Fibroblast of upper back skin (primary cell): Measurements from ENCODE around the gene ERVH48-1.
"Not testable (repeated sequence)": the region's sequence is repeated elsewhere in the genome, so short reads cannot be mapped to it uniquely, and the experiment has no call there.

ENCODE experiments used
- DNase-seq: peaks from one replicate; pipeline ENCODE4 v3.0.0-alpha.2; 2013

ERVH48-1 gene

DNA sequence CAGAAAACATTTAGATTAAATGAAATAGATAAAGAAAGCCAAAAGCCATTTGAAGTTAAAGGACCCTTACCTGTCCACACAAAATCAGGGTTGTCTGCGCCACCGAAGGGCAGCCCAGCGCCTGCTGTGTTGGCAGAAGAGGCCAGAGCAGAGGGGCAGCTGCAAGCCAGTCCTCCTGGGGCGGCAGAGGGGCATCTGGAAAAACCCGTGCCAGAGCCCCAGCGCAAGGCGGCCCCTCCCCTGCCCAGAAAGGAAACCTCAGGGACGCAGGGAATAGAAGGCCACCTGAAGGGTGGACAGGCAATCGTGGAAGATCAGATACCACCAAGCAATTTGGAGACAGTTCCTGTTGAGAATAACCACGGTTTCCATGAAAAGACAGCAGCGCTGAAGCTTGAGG lies 21.6 kb downstream of the ERVH48-1 start:
- no peak for DNase-seq

DNA sequence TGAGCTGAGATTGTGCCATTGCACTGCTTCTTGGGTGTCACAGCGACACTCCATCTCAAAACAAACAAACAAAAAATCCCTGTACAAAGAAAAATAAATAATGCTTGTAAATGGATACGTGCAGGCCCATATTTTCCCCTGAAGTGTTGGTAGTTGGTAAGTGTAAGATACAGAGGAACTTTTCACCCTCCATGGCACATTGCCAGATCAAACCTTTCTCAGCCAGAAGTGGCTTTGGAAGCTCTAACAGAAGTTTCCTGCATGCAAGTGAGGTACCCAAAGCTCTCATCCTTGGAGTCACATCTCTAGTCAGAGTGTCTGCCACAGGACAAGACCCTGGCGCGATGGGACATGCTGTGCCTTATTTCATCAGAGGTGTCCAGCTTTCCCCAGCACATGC lies 25.0 kb downstream of the ERVH48-1 start:
- DNase-seq = no peak

DNA sequence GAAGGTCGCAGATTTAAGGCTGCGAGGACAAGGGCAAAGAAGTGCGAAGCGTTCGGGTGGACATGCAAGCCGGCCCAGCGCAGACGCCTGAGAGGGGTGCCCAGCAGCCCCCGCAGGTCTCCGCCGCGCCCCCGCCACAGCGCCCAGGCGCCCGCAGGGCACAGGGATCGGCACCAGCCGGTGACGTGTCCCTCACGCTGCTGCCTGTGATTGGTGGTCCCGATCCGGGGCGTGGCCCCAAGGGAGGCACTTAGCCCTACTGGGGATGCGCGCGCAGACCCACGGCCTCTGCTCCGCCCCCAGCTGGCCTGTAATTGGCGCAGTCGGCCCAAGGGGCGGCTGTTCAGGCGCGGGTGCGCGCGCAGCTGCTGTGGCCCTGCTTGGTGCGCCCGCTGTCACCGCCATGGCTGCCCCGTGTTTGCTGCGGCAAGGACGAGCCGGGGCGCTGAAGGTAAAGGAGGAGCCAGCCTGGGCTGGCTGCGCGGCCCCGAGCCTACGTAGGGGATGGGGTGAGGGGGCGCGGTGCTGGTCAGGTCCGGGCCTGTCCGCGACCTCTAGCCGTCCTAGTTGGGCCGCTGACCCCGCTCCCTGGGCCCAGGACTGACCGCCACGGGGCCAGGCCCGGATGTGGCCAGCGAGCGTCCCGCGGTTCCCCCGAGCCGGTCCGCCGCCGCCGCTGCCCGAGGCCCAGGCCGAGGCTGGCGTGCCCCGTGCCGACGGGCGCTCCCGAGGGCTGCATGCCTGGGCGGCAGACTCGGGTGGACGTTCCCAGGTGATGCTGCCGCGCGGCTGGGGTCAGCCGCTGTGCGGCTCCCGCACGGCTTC lies 32.3 kb downstream of the ERVH48-1 start, which contains the start of gene NDUFV3:
Gene NDUFV3 (plus strand): TSS at position 379 of the 825 bp plus-strand sequence. CDS start 25 bp downstream, at position 404.
- DNase-seq = peak; percentile 98

DNA sequence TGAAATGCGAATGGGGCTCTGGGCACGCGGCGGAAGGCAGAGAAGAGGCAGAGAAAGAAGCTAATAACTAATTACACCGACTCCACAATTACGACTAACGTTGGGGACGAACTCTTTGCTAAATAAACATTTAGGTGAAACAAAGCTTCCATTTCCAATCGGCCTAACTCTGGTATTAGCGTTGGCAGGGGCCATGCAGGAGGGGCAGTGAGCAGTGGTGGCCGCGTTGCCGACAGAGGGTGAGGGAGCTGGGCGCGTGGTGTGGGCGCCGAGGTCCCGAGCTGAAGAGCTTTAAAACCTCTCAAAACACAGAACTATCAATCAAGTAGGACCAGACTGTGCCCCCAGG lies 32.9 kb downstream of the ERVH48-1 start:
- DNase-seq = no peak

DNA sequence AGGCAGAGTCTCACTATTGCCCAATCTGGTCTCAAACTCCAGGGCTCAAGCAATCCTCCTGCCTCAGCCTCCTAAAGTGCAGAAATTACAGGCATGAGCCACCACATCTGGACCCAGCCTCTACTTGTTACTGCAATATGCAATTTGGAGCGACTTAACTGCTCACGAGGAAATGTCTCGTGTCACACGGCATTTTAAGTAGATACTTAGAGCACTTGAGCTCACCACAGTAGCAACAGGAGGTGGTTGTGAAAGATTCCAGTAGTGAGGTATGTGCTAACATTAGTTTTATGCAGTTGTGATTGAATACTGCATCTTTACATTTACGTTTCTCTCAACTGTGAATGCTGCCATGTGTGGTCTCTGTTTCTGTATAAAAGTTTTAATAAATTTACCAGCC lies 38.1 kb downstream of the ERVH48-1 start:
- DNase-seq = no peak

DNA sequence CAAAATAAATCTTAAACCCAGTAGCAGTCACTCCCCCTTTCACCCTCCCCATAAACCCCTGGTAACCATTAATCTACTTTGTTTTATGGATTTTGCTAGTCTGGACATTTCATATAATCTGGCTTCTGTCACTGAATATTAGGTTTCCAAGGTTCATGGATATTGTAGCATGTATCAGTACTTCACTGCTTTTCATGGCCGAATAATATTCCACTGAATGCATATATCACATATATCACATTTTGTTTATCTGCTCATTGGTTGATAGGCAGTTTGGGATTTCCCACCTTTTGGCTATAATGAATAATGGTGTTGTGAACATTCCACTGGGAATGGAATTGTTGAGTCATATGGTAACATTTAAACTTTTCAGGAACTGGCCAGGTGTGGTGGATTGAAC lies 41.5 kb downstream of the ERVH48-1 start:
- no peak for DNase-seq

DNA sequence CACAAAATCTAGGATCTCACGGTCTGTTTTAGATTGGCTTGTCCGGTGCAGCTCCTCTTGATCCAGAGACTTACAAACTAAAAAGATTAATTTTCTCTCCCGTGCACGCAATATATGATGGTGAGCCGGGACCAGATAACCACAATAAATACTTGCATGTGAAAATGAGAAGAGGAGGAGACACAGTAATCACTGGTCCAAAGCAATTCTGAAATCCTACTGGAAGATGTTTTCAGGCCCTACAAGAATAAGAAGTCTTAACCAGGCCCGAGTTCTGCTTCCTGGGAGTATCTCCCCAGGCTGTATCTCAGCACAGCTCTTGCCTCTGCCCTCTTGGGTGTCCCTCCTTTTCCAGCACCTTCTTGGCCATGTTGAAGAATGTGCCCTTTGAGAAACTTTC lies 45.1 kb downstream of the ERVH48-1 start:
- no peak for DNase-seq

DNA sequence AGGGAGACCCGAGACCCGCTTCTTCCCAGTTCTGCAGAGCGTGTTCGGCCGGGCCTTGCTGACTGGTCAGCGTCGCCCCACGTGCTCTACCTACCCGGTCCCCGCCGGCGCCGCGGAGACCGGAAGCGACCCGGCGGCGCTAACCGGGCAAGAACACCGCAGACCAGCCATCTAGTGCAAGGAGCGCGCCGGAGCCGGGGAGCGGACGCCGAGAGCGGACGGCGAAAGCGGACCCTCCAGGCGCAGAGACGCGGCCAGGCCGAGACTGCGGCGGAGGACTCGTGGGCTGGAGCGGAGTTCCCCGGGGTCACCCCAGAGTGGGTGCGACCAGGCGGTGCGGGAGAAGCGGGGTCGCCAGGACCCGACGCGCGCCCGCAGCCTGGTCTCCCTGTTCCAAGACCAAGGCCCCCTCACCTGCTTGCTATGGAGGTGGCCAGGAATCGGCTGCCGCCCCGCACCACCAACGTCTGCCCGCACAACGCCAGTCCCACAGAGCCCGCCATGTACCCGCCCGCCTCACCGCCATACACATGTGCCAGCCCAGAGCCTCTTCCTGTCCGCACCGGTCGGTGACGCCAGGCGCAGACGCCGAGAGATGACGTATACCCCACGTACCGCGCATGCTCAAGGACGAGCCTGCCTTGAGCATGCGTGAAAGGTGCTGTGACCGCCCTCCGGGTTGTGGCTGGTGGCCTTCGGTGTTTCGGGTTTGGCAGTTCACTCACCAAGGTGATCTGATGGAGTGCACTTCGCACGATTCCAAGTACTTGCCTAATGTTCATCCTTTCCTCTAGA lies 46.2 kb downstream of the ERVH48-1 start, which contains the start of gene WDR4:
Gene WDR4 (minus strand): TSS at position 547 of the 795 bp plus-strand sequence. CDS start 44 bp downstream, at position 503.
- peak; percentile 97 for DNase-seq

DNA sequence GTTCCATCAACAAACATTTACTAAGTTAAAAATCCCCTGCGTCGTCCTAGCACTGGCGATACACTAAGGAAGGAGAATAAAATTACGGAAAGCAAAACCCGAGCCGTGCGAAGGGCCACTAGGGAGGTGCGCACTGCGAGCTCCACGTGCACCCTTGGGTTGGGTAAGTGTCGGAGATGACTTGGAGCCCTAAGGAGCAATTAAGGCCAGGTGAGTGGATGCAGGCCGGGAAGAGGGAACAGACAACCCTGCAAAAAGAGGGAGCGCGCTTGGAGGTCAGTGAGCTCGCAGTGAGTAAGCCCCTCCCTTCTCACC lies 46.8 kb downstream of the ERVH48-1 start:
- no peak for DNase-seq

DNA sequence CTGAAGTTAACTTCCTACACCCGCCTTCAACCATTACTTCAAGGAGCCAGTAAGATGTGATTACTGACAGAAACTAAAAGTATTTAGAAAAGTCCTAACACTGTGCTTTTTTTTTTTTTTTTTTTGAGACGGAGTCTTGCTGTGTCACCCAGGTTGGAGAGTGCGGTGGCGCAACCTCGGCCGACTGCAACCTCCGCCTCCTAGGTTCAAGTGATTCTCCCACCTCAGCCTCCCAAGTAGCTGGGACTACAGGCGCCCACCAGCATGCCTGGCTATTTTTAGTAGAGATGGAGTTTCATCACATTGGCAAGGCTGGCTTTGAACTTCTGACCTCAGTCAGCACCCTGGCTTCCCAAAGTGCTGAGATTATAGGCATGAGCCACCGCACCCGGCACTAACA lies 49.6 kb downstream of the ERVH48-1 start:
- DNase-seq = not testable (repeated sequence)

DNA sequence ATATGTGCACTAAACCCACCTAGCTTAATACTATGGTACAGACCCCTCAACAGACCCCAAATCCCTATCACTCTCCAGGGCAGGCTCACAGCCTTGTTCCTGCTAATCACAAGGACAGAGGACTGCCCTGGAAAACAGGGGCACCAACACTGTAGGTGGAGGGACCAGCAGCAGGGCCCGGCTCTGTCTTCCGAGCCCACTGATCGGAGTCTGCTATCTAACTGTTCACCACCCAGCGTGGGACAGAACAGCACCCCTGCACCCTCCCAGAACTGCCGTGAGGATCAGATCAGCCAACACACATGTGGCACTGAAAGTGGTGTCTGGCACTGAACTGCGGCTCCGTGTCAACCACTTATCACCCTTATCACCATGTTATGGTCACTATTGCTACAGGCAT lies 52.3 kb downstream of the ERVH48-1 start:
- no peak for DNase-seq

DNA sequence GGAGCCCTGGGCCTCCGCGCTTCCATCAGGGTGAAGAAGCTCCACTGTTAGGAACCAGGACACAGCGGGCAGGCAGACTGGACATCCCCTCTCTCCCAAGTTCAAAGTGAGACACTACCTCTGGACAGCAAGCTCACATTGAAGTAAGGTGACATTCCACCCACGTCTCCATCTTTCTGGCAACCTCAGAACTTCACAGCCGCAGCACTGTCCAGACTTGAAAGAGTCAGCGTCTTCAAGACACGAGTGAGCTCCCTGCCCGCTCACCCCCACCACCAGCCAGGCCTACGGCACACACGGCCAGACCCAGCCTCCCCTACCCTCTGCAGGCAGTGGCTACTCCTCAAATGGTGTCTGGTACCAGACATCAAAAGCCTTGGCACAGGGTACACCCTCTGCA lies 57.2 kb downstream of the ERVH48-1 start:
- DNase-seq = no peak
